Measurements from ENCODE around the gene EHBP1L1. TPM values are rescaled to one million over a fixed set of nuclear protein-coding genes. Genes with fewer than 3 reads are reported as not detected.
A peak's percentile ranks its signal among the peaks of the same experiment; 100 is the strongest.

EHBP1L1 gene
- total RNA-seq, 1 donor from 2014 or later = 10.1 TPM

- FAIRE-seq = no peak
- H3K4me3 ChIP-seq (ENCODE audit: insufficient read depth, low read depth, low read length) = peak overlapping the region; percentile 80
- H3K36me3 Mint-ChIP-seq (ENCODE audit: low read depth, unreplicated experiment) = peaks cover 11% of the 10 kb centered on the region
- H3K79me2 ChIP-seq (ENCODE audit: insufficient read depth, low read length) = peaks cover 84% of the 10 kb centered on the region
- H3K4me3 Mint-ChIP-seq (ENCODE audit: unreplicated experiment) = peak overlapping the region; percentile 99
- peaks cover 20% of the 10 kb centered on the region for H3K4me1 Mint-ChIP-seq (ENCODE audit: low read depth, unreplicated experiment)
- no peak for DNase-seq (ENCODE audit: low read depth)
- TF ChIP-seq CTCF (IDR thresholded peaks at IDR 0.05; ENCODE audit: insufficient read depth, low read depth, low read length) (no peak), EZH2 (IDR thresholded peaks at IDR 0.05; ENCODE audit: insufficient read depth, low read length) (no peak)
- peaks cover 27% of the 10 kb centered on the region for H3K4me1 ChIP-seq (ENCODE audit: insufficient read depth, low read length)
- H4K20me1 ChIP-seq (ENCODE audit: insufficient read depth, low read length) = peaks cover 44% of the 10 kb centered on the region
- H3K9me3 ChIP-seq (ENCODE audit: insufficient read depth, low read depth, low read length) = no peaks in the 10 kb centered on the region
- H3K9ac ChIP-seq (ENCODE audit: low read length) = peak overlapping the region; percentile 88
- no peaks in the 10 kb centered on the region for H3K27me3 ChIP-seq (ENCODE audit: insufficient read depth, low read length)
- H3K27me3 Mint-ChIP-seq (ENCODE audit: low read depth, unreplicated experiment) = no peaks in the 10 kb centered on the region
- H2AFZ ChIP-seq (ENCODE audit: low read depth, low read length) = no peak overlapping the region
- H3K27ac Mint-ChIP-seq (ENCODE audit: unreplicated experiment) = peak overlapping the region; percentile 89
- H3K27ac ChIP-seq (ENCODE audit: low read depth, low read length) = peak overlapping the region; percentile 18
- peak overlapping the region; percentile 100 for H3K4me2 ChIP-seq (ENCODE audit: low read length)
- H3K9me3 Mint-ChIP-seq (ENCODE audit: unreplicated experiment) = no peaks in the 10 kb centered on the region
- peaks cover 18% of the 10 kb centered on the region for H3K36me3 ChIP-seq (ENCODE audit: insufficient read depth, low read length)
Measured at GRCh38 chr11:65616575-65617001, 40.7 kb downstream of the EHBP1L1 start.

GRCh38 chr11:65617136-65617850 lies 41.4 kb downstream of the EHBP1L1 start:
- Mint-ChIP-seq H3K36me3 (ENCODE audit: low read depth, unreplicated experiment) (peaks cover 13% of the 10 kb centered on the region), H3K4me1 (ENCODE audit: low read depth, unreplicated experiment) (peaks cover 14% of the 10 kb centered on the region), H3K27ac (ENCODE audit: unreplicated experiment) (no peak overlapping the region), H3K4me3 (ENCODE audit: unreplicated experiment) (peak overlapping the region; percentile 99), H3K27me3 (ENCODE audit: low read depth, unreplicated experiment) (no peaks in the 10 kb centered on the region), H3K9me3 (ENCODE audit: unreplicated experiment) (no peaks in the 10 kb centered on the region)
- no peak for DNase-seq (ENCODE audit: low read depth)
- FAIRE-seq = no peak
- Histone ChIP-seq H3K9me3 (ENCODE audit: insufficient read depth, low read depth, low read length) (no peaks in the 10 kb centered on the region), H3K27me3 (ENCODE audit: insufficient read depth, low read length) (no peaks in the 10 kb centered on the region), H3K4me3 (ENCODE audit: insufficient read depth, low read depth, low read length) (peak overlapping the region; percentile 80), H3K4me2 (ENCODE audit: low read length) (peak overlapping the region; percentile 100), H4K20me1 (ENCODE audit: insufficient read depth, low read length) (peaks cover 41% of the 10 kb centered on the region), H3K9ac (ENCODE audit: low read length) (peak overlapping the region; percentile 88), H3K4me1 (ENCODE audit: insufficient read depth, low read length) (peaks cover 20% of the 10 kb centered on the region), H3K79me2 (ENCODE audit: insufficient read depth, low read length) (peaks cover 80% of the 10 kb centered on the region), H3K27ac (ENCODE audit: low read depth, low read length) (no peak overlapping the region), H2AFZ (ENCODE audit: low read depth, low read length) (no peak overlapping the region), H3K36me3 (ENCODE audit: insufficient read depth, low read length) (peaks cover 18% of the 10 kb centered on the region)
- TF ChIP-seq CTCF (IDR thresholded peaks at IDR 0.05; ENCODE audit: insufficient read depth, low read depth, low read length) = no peak
- TF ChIP-seq EZH2 (IDR thresholded peaks at IDR 0.05; ENCODE audit: insufficient read depth, low read length) = no peak
